Measurements from ENCODE around the gene TGFBR1.

TGFBR1 gene

GRCh38 chr9:99137891-99138290, 33.0 kb downstream of the TGFBR1 start:
- Histone ChIP-seq H3K9me3 (ENCODE audit: control insufficient read depth, low read length) (no peaks in the 10 kb centered on the region), H3K36me3 (ENCODE audit: control insufficient read depth, insufficient read depth, low read length) (peaks cover 70% of the 10 kb centered on the region), H3K4me1 (ENCODE audit: control insufficient read depth, insufficient read depth, low read length, poor library complexity, severe bottlenecking) (peaks cover 6% of the 10 kb centered on the region), H3K4me3 (ENCODE audit: extremely low read depth, insufficient read depth, low read length, poor library complexity, severe bottlenecking) (no peak overlapping the region), H3K27ac (ENCODE audit: low read depth, low read length, severe bottlenecking) (no peak overlapping the region)
- WGBS, 2 experiments (ENCODE audit: insufficient coverage in 2 of 2), result 89 to 96% methylated on average over 2 of the region's 7 CpGs

GRCh38 chr9:99138424-99139284, 33.7 kb downstream of the TGFBR1 start:
- 93 to 100% methylated on average over 6 of the region's 8 CpGs for WGBS, 2 experiments (ENCODE audit: insufficient coverage in 2 of 2)
- Histone ChIP-seq H3K36me3 (ENCODE audit: control insufficient read depth, insufficient read depth, low read length) (peaks cover 70% of the 10 kb centered on the region), H3K4me1 (ENCODE audit: control insufficient read depth, insufficient read depth, low read length, poor library complexity, severe bottlenecking) (peaks cover 6% of the 10 kb centered on the region), H3K27ac (ENCODE audit: low read depth, low read length, severe bottlenecking) (no peak overlapping the region), H3K4me3 (ENCODE audit: extremely low read depth, insufficient read depth, low read length, poor library complexity, severe bottlenecking) (no peak overlapping the region), H3K9me3 (ENCODE audit: control insufficient read depth, low read length) (no peaks in the 10 kb centered on the region)

GRCh38 chr9:99139868-99140267, 35.0 kb downstream of the TGFBR1 start:
- no peak overlapping the region for H3K27ac ChIP-seq (ENCODE audit: low read depth, low read length, severe bottlenecking)
- no peak overlapping the region for H3K4me3 ChIP-seq (ENCODE audit: extremely low read depth, insufficient read depth, low read length, poor library complexity, severe bottlenecking)
- WGBS, 2 experiments (ENCODE audit: insufficient coverage in 2 of 2), result 76 to 92% methylated on average over 2 of the region's 5 CpGs
- H3K9me3 ChIP-seq (ENCODE audit: control insufficient read depth, low read length), result no peaks in the 10 kb centered on the region
- peaks cover 81% of the 10 kb centered on the region for H3K36me3 ChIP-seq (ENCODE audit: control insufficient read depth, insufficient read depth, low read length)
- peaks cover 6% of the 10 kb centered on the region for H3K4me1 ChIP-seq (ENCODE audit: control insufficient read depth, insufficient read depth, low read length, poor library complexity, severe bottlenecking)

- H3K4me1 ChIP-seq (ENCODE audit: control insufficient read depth, insufficient read depth, low read length, poor library complexity, severe bottlenecking), result peaks cover 6% of the 10 kb centered on the region
- H3K36me3 ChIP-seq (ENCODE audit: control insufficient read depth, insufficient read depth, low read length), result peaks cover 83% of the 10 kb centered on the region
- peak overlapping the region; percentile 16 for H3K27ac ChIP-seq (ENCODE audit: low read depth, low read length, severe bottlenecking)
- no peak overlapping the region for H3K4me3 ChIP-seq (ENCODE audit: extremely low read depth, insufficient read depth, low read length, poor library complexity, severe bottlenecking)
- 80% methylated on average over 1 of the region's 2 CpGs; no CpG with 5 or more reads in 1 of the 2 experiments for WGBS, 2 experiments (ENCODE audit: insufficient coverage in 2 of 2)
- no peaks in the 10 kb centered on the region for H3K9me3 ChIP-seq (ENCODE audit: control insufficient read depth, low read length)
Measured at GRCh38 chr9:99140685-99141314, 35.9 kb downstream of the TGFBR1 start.

GRCh38 chr9:99141849-99142248, 36.9 kb downstream of the TGFBR1 start:
- peaks cover 6% of the 10 kb centered on the region for H3K4me1 ChIP-seq (ENCODE audit: control insufficient read depth, insufficient read depth, low read length, poor library complexity, severe bottlenecking)
- H3K9me3 ChIP-seq (ENCODE audit: control insufficient read depth, low read length), result no peaks in the 10 kb centered on the region
- WGBS, 2 experiments (ENCODE audit: insufficient coverage in 2 of 2), result 92 to 97% methylated on average over 4 to 5 of the region's 5 CpGs
- no peak overlapping the region for H3K27ac ChIP-seq (ENCODE audit: low read depth, low read length, severe bottlenecking)
- peaks cover 86% of the 10 kb centered on the region for H3K36me3 ChIP-seq (ENCODE audit: control insufficient read depth, insufficient read depth, low read length)
- no peak overlapping the region for H3K4me3 ChIP-seq (ENCODE audit: extremely low read depth, insufficient read depth, low read length, poor library complexity, severe bottlenecking)

GRCh38 chr9:99142275-99142674, 37.4 kb downstream of the TGFBR1 start:
- WGBS, 2 experiments (ENCODE audit: insufficient coverage in 2 of 2), result 100% methylated on average over 1 of the region's 4 CpGs; no CpG with 5 or more reads in 1 of the 2 experiments
- Histone ChIP-seq H3K9me3 (ENCODE audit: control insufficient read depth, low read length) (no peaks in the 10 kb centered on the region), H3K4me3 (ENCODE audit: extremely low read depth, insufficient read depth, low read length, poor library complexity, severe bottlenecking) (no peak overlapping the region), H3K4me1 (ENCODE audit: control insufficient read depth, insufficient read depth, low read length, poor library complexity, severe bottlenecking) (peaks cover 6% of the 10 kb centered on the region), H3K36me3 (ENCODE audit: control insufficient read depth, insufficient read depth, low read length) (peaks cover 86% of the 10 kb centered on the region), H3K27ac (ENCODE audit: low read depth, low read length, severe bottlenecking) (no peak overlapping the region)

GRCh38 chr9:99143655-99144054, 38.7 kb downstream of the TGFBR1 start:
- Histone ChIP-seq H3K9me3 (ENCODE audit: control insufficient read depth, low read length) (no peaks in the 10 kb centered on the region), H3K4me3 (ENCODE audit: extremely low read depth, insufficient read depth, low read length, poor library complexity, severe bottlenecking) (no peak overlapping the region), H3K4me1 (ENCODE audit: control insufficient read depth, insufficient read depth, low read length, poor library complexity, severe bottlenecking) (peaks cover 6% of the 10 kb centered on the region), H3K36me3 (ENCODE audit: control insufficient read depth, insufficient read depth, low read length) (peaks cover 90% of the 10 kb centered on the region), H3K27ac (ENCODE audit: low read depth, low read length, severe bottlenecking) (no peak overlapping the region)
- 100% methylated on average over 3 of the region's 3 CpGs for WGBS, 2 experiments (ENCODE audit: insufficient coverage in 2 of 2)

- peaks cover 87% of the 10 kb centered on the region for H3K36me3 ChIP-seq (ENCODE audit: control insufficient read depth, insufficient read depth, low read length)
- peaks cover 6% of the 10 kb centered on the region for H3K4me1 ChIP-seq (ENCODE audit: control insufficient read depth, insufficient read depth, low read length, poor library complexity, severe bottlenecking)
- no peak overlapping the region for H3K4me3 ChIP-seq (ENCODE audit: extremely low read depth, insufficient read depth, low read length, poor library complexity, severe bottlenecking)
- no peak overlapping the region for H3K27ac ChIP-seq (ENCODE audit: low read depth, low read length, severe bottlenecking)
- 93 to 100% methylated on average over 3 of the region's 4 CpGs for WGBS, 2 experiments (ENCODE audit: insufficient coverage in 2 of 2)
- no peaks in the 10 kb centered on the region for H3K9me3 ChIP-seq (ENCODE audit: control insufficient read depth, low read length)
Measured at GRCh38 chr9:99144966-99145365, 40.1 kb downstream of the TGFBR1 start.

- H3K4me3 ChIP-seq (ENCODE audit: extremely low read depth, insufficient read depth, low read length, poor library complexity, severe bottlenecking), result no peak overlapping the region
- H3K4me1 ChIP-seq (ENCODE audit: control insufficient read depth, insufficient read depth, low read length, poor library complexity, severe bottlenecking), result no peaks in the 10 kb centered on the region
- H3K27ac ChIP-seq (ENCODE audit: low read depth, low read length, severe bottlenecking), result no peak overlapping the region
- H3K36me3 ChIP-seq (ENCODE audit: control insufficient read depth, insufficient read depth, low read length), result peaks cover 78% of the 10 kb centered on the region
- WGBS, 2 experiments (ENCODE audit: insufficient coverage in 2 of 2), result 80 to 100% methylated on average over 1 to 2 of the region's 4 CpGs
- H3K9me3 ChIP-seq (ENCODE audit: control insufficient read depth, low read length), result no peaks in the 10 kb centered on the region
Measured at GRCh38 chr9:99146574-99146973, 41.7 kb downstream of the TGFBR1 start.

GRCh38 chr9:99147177-99147576, 42.3 kb downstream of the TGFBR1 start:
- Histone ChIP-seq H3K9me3 (ENCODE audit: control insufficient read depth, low read length) (no peaks in the 10 kb centered on the region), H3K4me1 (ENCODE audit: control insufficient read depth, insufficient read depth, low read length, poor library complexity, severe bottlenecking) (no peaks in the 10 kb centered on the region), H3K36me3 (ENCODE audit: control insufficient read depth, insufficient read depth, low read length) (peaks cover 78% of the 10 kb centered on the region), H3K27ac (ENCODE audit: low read depth, low read length, severe bottlenecking) (no peak overlapping the region), H3K4me3 (ENCODE audit: extremely low read depth, insufficient read depth, low read length, poor library complexity, severe bottlenecking) (no peak overlapping the region)

Measured in mesodermal cell (in vitro differentiated cells).